Ishikawa (cell line): ENCODE data around the gene RMI1.

Experiments
- CEBPB ChIP-seq: IDR thresholded peaks from 2 replicates; pipeline ENCODE4 v1.6.1; 2012
- CREB1 ChIP-seq: IDR thresholded peaks from 2 replicates; pipeline ENCODE4 v1.6.1; 2012; ENCODE audit warnings: low read depth
- EGR1 ChIP-seq: IDR thresholded peaks from 2 replicates; pipeline ENCODE4 v1.6.1; 2012
- EP300 ChIP-seq: IDR thresholded peaks from 2 replicates; pipeline ENCODE4 v1.6.1; 2012; ENCODE audit warnings: borderline replicate concordance
- FOXM1 ChIP-seq: IDR thresholded peaks from 2 replicates; pipeline ENCODE4 v1.6.1; 2012; ENCODE audit warnings: low read depth, borderline replicate concordance
- NFIC ChIP-seq: IDR thresholded peaks from 2 replicates; pipeline ENCODE4 v1.6.1; 2012
- RAD21 ChIP-seq: IDR thresholded peaks from 2 replicates; pipeline ENCODE4 v1.6.1; 2012; ENCODE audit warnings: low read depth
- REST ChIP-seq: IDR thresholded peaks from 2 replicates; pipeline ENCODE4 v1.6.1; 2012; ENCODE audit warnings: low read depth, mild to moderate bottlenecking
- TAF1 ChIP-seq: IDR thresholded peaks from 2 replicates; pipeline ENCODE4 v1.6.1; 2012; ENCODE audit warnings: low read depth, mild to moderate bottlenecking
- TCF12 ChIP-seq: IDR thresholded peaks from 2 replicates; pipeline ENCODE4 v1.6.1; 2012; ENCODE audit warnings: low read depth
- USF1 ChIP-seq: IDR thresholded peaks from 2 replicates; pipeline ENCODE4 v1.6.1; 2012
- YY1 ChIP-seq: IDR thresholded peaks from 2 replicates; pipeline ENCODE4 v1.6.1; 2012; ENCODE audit warnings: low read depth
- ZBTB7A ChIP-seq: IDR thresholded peaks from 2 replicates; pipeline ENCODE4 v1.6.1; 2012; ENCODE audit warnings: low read depth

RMI1 gene

GRCh38 chr9:84027201-84027600 is 46.6 kb downstream of the RMI1 start:
- TF ChIP-seq TAF1, result no peak
- no peak for TF ChIP-seq USF1
- no peak for TF ChIP-seq RAD21
- no peak for TF ChIP-seq NFIC
- no peak for TF ChIP-seq EP300
- TF ChIP-seq ZBTB7A, result no peak

GRCh38 chr9:84031534-84031933 is 50.9 kb downstream of the RMI1 start:
- no peak for TF ChIP-seq TCF12
- TF ChIP-seq EGR1, result no peak
- no peak for TF ChIP-seq ZBTB7A
- no peak for TF ChIP-seq REST
- no peak for TF ChIP-seq CEBPB
- TF ChIP-seq YY1, result no peak
- TF ChIP-seq CREB1, result no peak
- no peak for TF ChIP-seq RAD21
- no peak for TF ChIP-seq TAF1
- no peak for TF ChIP-seq NFIC

GRCh38 chr9:84045481-84046097 is 65.0 kb downstream of the RMI1 start:
- TF ChIP-seq EGR1, result no peak
- TF ChIP-seq EP300, result no peak
- no peak for TF ChIP-seq FOXM1
- TF ChIP-seq TCF12, result no peak
- no peak for TF ChIP-seq ZBTB7A
- no peak for TF ChIP-seq NFIC
- no peak for TF ChIP-seq CEBPB
- TF ChIP-seq REST, result no peak
- TF ChIP-seq TAF1, result no peak
- TF ChIP-seq USF1, result no peak
